Mesothelial cell of epicardium (in vitro differentiated cells): Measurements from ENCODE around the gene GCNT1. TPM values are rescaled to one million over a fixed set of nuclear protein-coding genes. Genes with fewer than 3 reads are reported as not detected.

Experiments
- DNase-seq, 2 experiments: peaks; one replicate each; pipeline ENCODE4 v3.0.0; 2021; ENCODE audit warnings: low spot score in 2 of 2; ENCODE audit not compliant: unreplicated experiment in 2 of 2
- H3K27ac Mint-ChIP-seq: 2 replicates; pipeline ENCODE4 v1.8.0; 2021; ENCODE audit warnings: mixed read lengths
- H3K27me3 Mint-ChIP-seq: 2 replicates; pipeline ENCODE4 v1.8.0; 2021; ENCODE audit warnings: low read depth, mixed read lengths
- H3K36me3 Mint-ChIP-seq: 2 replicates; pipeline ENCODE4 v1.8.0; 2021; ENCODE audit warnings: mixed read lengths
- H3K4me1 Mint-ChIP-seq: 2 replicates; pipeline ENCODE4 v1.8.0; 2021; ENCODE audit warnings: mixed read lengths
- H3K4me3 Mint-ChIP-seq: 2 replicates; pipeline ENCODE4 v1.8.0; 2021; ENCODE audit warnings: mild to moderate bottlenecking, moderate library complexity, mixed read lengths
- H3K9me3 Mint-ChIP-seq: 2 replicates; pipeline ENCODE4 v1.8.0; 2021; ENCODE audit warnings: mixed read lengths
- total RNA-seq: library from RNA; stranded (reverse); gene quantifications from 3 replicates; pipeline ENCODE4 v1.2.1, GENCODE V29; 2021
- TF ChIP-seq, protein P1 (sequence below): fragments of 200-600 bp; sonication (generic); IDR thresholded peaks from one replicate; pipeline ENCODE4 v1.5.0; 2021; ENCODE audit warnings: antibody characterized with exemption; ENCODE audit not compliant: unreplicated experiment

GCNT1 gene
- total RNA-seq, 1 donor from 2014 or later: 8.6 TPM

DNA sequence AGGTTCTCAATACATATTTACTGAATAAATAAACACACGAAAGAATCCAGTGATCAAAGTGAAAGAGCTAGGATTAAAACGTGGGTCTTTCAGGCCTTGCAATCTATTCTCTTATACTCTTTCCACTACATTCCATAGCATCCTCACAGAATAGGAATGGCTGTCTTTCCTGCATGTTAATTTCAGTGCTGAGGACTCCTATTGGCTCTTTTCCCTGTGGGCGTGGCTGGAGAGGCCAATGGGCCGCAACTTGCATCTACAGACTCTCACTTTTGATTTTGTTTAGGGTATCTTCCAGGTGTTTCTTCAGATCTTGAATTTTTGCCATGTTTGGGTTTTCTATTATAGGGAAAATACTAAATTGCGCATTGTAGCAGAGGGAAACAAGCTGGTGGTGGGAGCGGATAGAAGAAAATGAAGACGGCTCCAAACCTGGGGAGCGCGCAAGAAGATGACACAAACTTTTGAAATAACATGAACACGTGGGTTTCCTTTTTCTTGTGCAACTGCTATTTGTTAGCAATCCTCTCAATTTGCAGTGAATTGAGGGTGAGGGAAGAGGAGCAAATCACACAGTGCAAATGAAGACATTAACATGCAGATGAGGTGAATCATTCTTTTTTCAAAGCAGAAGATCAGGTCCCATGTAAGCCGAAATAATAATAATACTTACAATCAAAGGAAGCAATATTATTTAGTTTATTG lies 93.9 kb downstream of the GCNT1 start:
- Mint-ChIP-seq H3K36me3 (no peaks in the 10 kb centered on the region), H3K27me3 (no peaks in the 10 kb centered on the region), H3K4me3 (no peak overlapping the region), H3K9me3 (no peaks in the 10 kb centered on the region), H3K27ac (no peak overlapping the region), H3K4me1 (peaks cover 8% of the 10 kb centered on the region)
- TF ChIP-seq, protein P1, sequence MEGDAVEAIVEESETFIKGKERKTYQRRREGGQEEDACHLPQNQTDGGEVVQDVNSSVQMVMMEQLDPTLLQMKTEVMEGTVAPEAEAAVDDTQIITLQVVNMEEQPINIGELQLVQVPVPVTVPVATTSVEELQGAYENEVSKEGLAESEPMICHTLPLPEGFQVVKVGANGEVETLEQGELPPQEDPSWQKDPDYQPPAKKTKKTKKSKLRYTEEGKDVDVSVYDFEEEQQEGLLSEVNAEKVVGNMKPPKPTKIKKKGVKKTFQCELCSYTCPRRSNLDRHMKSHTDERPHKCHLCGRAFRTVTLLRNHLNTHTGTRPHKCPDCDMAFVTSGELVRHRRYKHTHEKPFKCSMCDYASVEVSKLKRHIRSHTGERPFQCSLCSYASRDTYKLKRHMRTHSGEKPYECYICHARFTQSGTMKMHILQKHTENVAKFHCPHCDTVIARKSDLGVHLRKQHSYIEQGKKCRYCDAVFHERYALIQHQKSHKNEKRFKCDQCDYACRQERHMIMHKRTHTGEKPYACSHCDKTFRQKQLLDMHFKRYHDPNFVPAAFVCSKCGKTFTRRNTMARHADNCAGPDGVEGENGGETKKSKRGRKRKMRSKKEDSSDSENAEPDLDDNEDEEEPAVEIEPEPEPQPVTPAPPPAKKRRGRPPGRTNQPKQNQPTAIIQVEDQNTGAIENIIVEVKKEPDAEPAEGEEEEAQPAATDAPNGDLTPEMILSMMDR: no peak
- DNase-seq: no peak

DNA sequence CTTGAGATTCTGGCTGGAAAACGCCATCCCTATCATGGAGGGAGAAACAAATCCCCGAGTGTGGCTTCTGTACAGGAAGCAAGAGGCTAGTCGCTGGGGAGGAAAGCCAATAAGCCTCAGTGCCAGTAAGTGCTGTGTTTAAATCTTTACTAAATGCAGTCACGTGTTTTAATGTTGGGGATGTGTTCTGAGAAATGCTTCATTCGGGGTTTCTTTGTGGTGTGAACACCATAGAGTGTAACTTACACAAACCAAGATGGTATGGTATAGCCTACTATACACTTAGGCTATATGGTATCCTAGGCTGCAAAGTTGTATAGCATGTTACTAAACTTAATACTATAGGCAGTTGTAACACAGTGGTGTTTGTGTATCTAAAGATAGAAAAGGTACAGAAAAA lies 94.7 kb downstream of the GCNT1 start:
- Mint-ChIP-seq H3K4me1 (peaks cover 8% of the 10 kb centered on the region), H3K27me3 (no peaks in the 10 kb centered on the region), H3K4me3 (no peak overlapping the region), H3K36me3 (no peaks in the 10 kb centered on the region), H3K9me3 (no peaks in the 10 kb centered on the region), H3K27ac (no peak overlapping the region)
- TF ChIP-seq, protein P1: no peak
- no peak for DNase-seq

Other genes starting within 250 kb of the GCNT1 start
- gene RFK, start 64.8 kb upstream of the GCNT1 start, total RNA-seq: 8.5 to 10.2 TPM (median 9.7 TPM) in 3 replicates